Measurements from ENCODE around the gene NALCN. TPM values are rescaled to one million over a fixed set of nuclear protein-coding genes. Genes with fewer than 3 reads are reported as not detected.

The NALCN gene
- total and polyA plus RNA-seq, 7 donors = 0.04 to 0.49 (median 0.21) TPM; not detected in 1

GRCh38 chr13:101450749-101451130 lies 34.4 kb upstream of the NALCN start:
- DNase-seq (no peak), ATAC-seq (no peak)
- Histone ChIP-seq H3K27me3 (ENCODE audit: insufficient read depth in 3 of 3, low read length in 2 of 3) (peaks cover 0 to 16% (median 2%) of the 10 kb centered on the region in 3 donors), H3K36me3 (ENCODE audit: insufficient read depth in 1 of 2, low read depth in 1 of 2) (no peaks in the 10 kb centered on the region), H3K9me3 (no peaks in the 10 kb centered on the region), H3K4me3 (no peak overlapping the region), H3K27ac (no peak overlapping the region), H3K4me1 (no peaks in the 10 kb centered on the region)
- intact Hi-C loops (cut with DNase I) = no loop called here
- 81 to 98% (median 92%) methylated on average over 2 of the region's 2 CpGs for WGBS, 3 donors
- TF ChIP-seq CTCF (IDR thresholded peaks at IDR 0.05) = no peak

- DNase-seq (no peak), ATAC-seq (no peak)
- peaks cover 0 to 14% (median 2%) of the 10 kb centered on the region in 3 donors for H3K27me3 ChIP-seq (ENCODE audit: insufficient read depth in 3 of 3, low read length in 2 of 3)
- H3K4me3 ChIP-seq = no peak overlapping the region
- no peak overlapping the region for H3K27ac ChIP-seq
- no peaks in the 10 kb centered on the region for H3K36me3 ChIP-seq (ENCODE audit: insufficient read depth in 1 of 2, low read depth in 1 of 2)
- 53 to 64% (median 63%) methylated on average over 5 of the region's 5 CpGs for WGBS, 3 donors
- no peaks in the 10 kb centered on the region for H3K4me1 ChIP-seq
- intact Hi-C loops (cut with DNase I) = no loop called here
- H3K9me3 ChIP-seq = no peaks in the 10 kb centered on the region
- TF ChIP-seq CTCF (IDR thresholded peaks at IDR 0.05) = no peak
Measured at GRCh38 chr13:101449790-101450748, 33.8 kb upstream of the NALCN start.

- DNase-seq = no peak
Measured at GRCh38 chr13:101447852-101448251, 31.5 kb upstream of the NALCN start.

GRCh38 chr13:101434486-101434885 lies 18.2 kb upstream of the NALCN start:
- ATAC-seq = no peak
- no peak for TF ChIP-seq CTCF (IDR thresholded peaks at IDR 0.05)
- Histone ChIP-seq H3K4me3 (no peak overlapping the region), H3K9me3 (no peaks in the 10 kb centered on the region), H3K27ac (no peak overlapping the region), H3K36me3 (ENCODE audit: insufficient read depth in 1 of 2, low read depth in 1 of 2) (no peaks in the 10 kb centered on the region), H3K4me1 (no peaks in the 10 kb centered on the region), H3K27me3 (ENCODE audit: insufficient read depth in 3 of 3, low read length in 2 of 3) (no peaks in the 10 kb centered on the region)
- 78 to 91% (median 86%) methylated on average over 3 of the region's 3 CpGs for WGBS, 3 donors
- DNase-seq = no peak
- intact Hi-C loops (cut with DNase I) = no loop called here

More at GRCh38 chr13:101447852-101448251, 31.5 kb upstream of the NALCN start:
- Histone ChIP-seq H3K4me3 (no peak overlapping the region), H3K4me1 (no peaks in the 10 kb centered on the region), H3K27me3 (ENCODE audit: insufficient read depth in 3 of 3, low read length in 2 of 3) (no peaks in the 10 kb centered on the region), H3K27ac (no peak overlapping the region), H3K36me3 (ENCODE audit: insufficient read depth in 1 of 2, low read depth in 1 of 2) (no peaks in the 10 kb centered on the region), H3K9me3 (no peaks in the 10 kb centered on the region)
- ATAC-seq = no peak
- intact Hi-C loops (cut with DNase I) = no loop called here
- WGBS, 3 donors = 67 to 78% (median 69%) methylated on average over 4 of the region's 4 CpGs
- no peak for TF ChIP-seq CTCF (IDR thresholded peaks at IDR 0.05)
